GM18519 (cell line): Measurements from ENCODE around the gene ITIH1.
"Not testable (repeated sequence)": the region's sequence is repeated elsewhere in the genome, so short reads cannot be mapped to it uniquely, and the experiment has no call there.

ENCODE experiments used
- ATAC-seq: cut with Tn5 transposase; IDR thresholded peaks from one replicate; pipeline ENCODE4 v1.9.1; 2021; ENCODE audit warnings: mild to moderate bottlenecking, moderate library complexity; ENCODE audit not compliant: unreplicated experiment, low FRiP score

The ITIH1 gene

GRCh38 chr3:52773361-52774065 lies 3.9 kb upstream of the ITIH1 start:
- no peak for ATAC-seq

GRCh38 chr3:52774066-52774713 lies 3.2 kb upstream of the ITIH1 start:
- ATAC-seq: no peak

GRCh38 chr3:52774901-52775864 lies 2.2 kb upstream of the ITIH1 start:
- no peak for ATAC-seq

- no peak for ATAC-seq
These were observed 1.5 kb upstream of the ITIH1 start for GRCh38 chr3:52775877-52776276.

- not testable (repeated sequence) for ATAC-seq
These were observed 913 bp upstream of the ITIH1 start for GRCh38 chr3:52776486-52776885.

GRCh38 chr3:52777959-52778805 lies 783 bp downstream of the ITIH1 start:
- ATAC-seq: no peak

GRCh38 chr3:52779011-52779836 lies 1.8 kb downstream of the ITIH1 start:
- peak; percentile 54 for ATAC-seq

GRCh38 chr3:52779837-52780585 lies 2.6 kb downstream of the ITIH1 start:
- no peak for ATAC-seq

- no peak for ATAC-seq
These were observed 4.3 kb downstream of the ITIH1 start for GRCh38 chr3:52781741-52782140.

- ATAC-seq: no peak
These were observed 5.2 kb downstream of the ITIH1 start for GRCh38 chr3:52782412-52783210.

GRCh38 chr3:52783211-52783555 lies 5.8 kb downstream of the ITIH1 start:
- ATAC-seq: no peak

- no peak for ATAC-seq
These were observed 6.7 kb downstream of the ITIH1 start for GRCh38 chr3:52784021-52784621.

- ATAC-seq: no peak
These were observed 7.7 kb downstream of the ITIH1 start for GRCh38 chr3:52784931-52785590.

- ATAC-seq: no peak
These were observed 9.2 kb downstream of the ITIH1 start for GRCh38 chr3:52786330-52787215.

- no peak for ATAC-seq
These were observed 9.8 kb downstream of the ITIH1 start for GRCh38 chr3:52787246-52787645.
